Epithelial cell of esophagus (primary cell): ENCODE results near the gene IDH1.

Source experiments
- DNase-seq: peaks from one replicate; pipeline ENCODE4 v3.0.0; 2010; ENCODE audit warnings: low read depth
- H3K4me3 ChIP-seq: 2 replicates; pipeline ENCODE4 v1.5.1; 2011; ENCODE audit warnings: mild to moderate bottlenecking, low read length, control low read depth
- TF ChIP-seq, protein P1 (sequence below): IDR thresholded peaks from 2 replicates; pipeline ENCODE4 v1.5.1; 2011; ENCODE audit warnings: low read depth, mild to moderate bottlenecking, low read length, control low read depth, inconsistent platforms; ENCODE audit not compliant: insufficient read depth; ENCODE audit errors: missing control alignments

Gene IDH1

DNA sequence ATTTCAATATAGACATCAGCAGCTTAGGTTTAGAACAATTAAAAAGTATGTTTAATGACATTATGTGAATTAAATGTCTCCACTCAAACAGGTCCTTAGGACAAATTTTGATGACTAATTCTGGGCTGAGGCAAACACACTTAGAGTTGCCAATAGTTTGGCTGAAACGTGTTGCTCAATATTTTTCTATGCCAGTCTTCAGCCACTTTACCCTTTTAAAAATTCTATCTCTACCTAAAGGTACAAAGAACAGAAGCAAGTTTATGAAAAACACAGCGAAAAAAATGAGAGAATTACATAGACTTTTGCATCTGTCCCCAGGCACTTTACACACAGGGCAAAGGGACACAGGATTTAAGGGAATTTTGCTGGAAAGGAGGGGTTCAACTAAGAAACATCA lies 4.5 kb downstream of the IDH1 start:
- peak; percentile 74 for DNase-seq
- H3K4me3 ChIP-seq = no peak overlapping the region
- TF ChIP-seq, protein P1, sequence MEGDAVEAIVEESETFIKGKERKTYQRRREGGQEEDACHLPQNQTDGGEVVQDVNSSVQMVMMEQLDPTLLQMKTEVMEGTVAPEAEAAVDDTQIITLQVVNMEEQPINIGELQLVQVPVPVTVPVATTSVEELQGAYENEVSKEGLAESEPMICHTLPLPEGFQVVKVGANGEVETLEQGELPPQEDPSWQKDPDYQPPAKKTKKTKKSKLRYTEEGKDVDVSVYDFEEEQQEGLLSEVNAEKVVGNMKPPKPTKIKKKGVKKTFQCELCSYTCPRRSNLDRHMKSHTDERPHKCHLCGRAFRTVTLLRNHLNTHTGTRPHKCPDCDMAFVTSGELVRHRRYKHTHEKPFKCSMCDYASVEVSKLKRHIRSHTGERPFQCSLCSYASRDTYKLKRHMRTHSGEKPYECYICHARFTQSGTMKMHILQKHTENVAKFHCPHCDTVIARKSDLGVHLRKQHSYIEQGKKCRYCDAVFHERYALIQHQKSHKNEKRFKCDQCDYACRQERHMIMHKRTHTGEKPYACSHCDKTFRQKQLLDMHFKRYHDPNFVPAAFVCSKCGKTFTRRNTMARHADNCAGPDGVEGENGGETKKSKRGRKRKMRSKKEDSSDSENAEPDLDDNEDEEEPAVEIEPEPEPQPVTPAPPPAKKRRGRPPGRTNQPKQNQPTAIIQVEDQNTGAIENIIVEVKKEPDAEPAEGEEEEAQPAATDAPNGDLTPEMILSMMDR = no peak

DNA sequence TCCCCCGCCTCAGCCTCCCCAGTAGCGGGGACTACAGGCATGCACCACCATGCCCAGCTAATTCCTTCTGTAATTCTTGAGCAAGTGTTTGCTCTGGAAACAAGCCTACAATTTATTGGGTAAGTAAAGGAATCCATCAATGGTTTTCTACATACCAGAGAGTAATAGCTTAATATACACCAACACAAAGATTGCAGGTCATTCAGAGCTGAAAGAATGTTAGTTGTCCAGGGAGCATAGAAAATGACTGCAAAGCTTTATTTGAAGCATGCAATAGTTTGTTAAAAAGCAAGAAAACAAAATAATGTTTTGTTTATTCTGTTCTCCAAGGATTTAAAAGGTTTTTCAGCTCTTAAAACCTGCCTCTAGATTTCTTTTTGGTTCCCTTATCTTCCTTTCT lies 5.6 kb downstream of the IDH1 start:
- TF ChIP-seq, protein P1 = no peak
- DNase-seq = no peak
- no peak overlapping the region for H3K4me3 ChIP-seq

DNA sequence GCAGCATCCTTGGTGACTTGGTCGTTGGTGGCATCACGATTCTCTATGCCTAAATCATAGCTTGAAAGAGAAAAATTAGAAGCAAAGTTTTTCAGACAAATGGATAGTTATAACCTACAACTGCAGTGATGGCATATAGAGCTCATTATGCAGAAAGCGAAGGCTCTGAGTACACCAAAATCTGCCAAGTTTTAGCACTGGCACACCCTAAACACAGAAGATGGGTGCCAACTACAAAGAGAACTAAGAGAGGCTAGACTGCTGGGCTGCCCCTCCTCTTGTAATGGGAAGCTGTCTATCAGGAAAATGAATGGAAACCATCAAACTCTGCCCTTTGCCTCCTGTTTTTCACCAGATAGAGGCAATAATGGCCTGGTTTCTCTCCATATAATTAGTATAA lies 6.3 kb downstream of the IDH1 start:
- TF ChIP-seq, protein P1 = no peak
- H3K4me3 ChIP-seq = no peak overlapping the region
- DNase-seq = no peak

DNA sequence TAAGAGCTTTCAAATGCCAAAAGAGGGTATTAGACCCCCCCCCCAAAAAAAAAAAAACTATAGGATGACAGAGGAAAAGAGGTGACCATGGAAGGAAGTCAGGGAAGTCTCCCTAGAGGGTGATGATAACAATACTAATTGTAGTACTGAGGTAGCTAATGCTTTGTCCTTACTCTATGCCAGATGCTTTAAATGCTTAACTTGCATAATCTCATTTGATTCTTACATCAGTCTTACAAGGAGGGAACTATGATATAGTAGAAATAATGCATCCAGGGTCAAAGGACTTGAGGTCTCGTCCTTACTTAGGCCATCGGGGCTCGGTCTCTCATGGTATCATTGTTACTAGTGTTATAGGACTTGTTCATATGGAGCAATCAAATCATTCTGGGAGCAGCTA lies 9.1 kb downstream of the IDH1 start:
- no peak overlapping the region for H3K4me3 ChIP-seq
- TF ChIP-seq, protein P1 = no peak
- no peak for DNase-seq

DNA sequence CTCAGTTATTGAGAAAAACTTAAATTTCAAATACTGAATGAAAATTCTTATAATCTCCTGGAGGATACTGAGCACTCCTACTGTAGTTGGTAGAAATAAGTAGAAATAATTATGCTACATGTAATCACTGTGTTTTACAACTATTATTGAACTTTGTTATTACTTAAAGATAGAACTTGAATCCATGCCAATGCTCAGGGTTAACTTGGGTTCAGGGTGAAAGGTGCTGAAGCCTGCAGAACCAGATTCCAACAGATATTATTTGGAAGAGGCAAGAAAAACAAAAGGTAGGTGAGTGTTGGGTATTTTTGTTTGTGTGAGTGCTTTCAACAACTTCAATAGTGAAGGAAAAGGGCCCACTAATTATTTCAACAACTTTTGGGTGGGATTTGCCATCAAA lies 10.4 kb downstream of the IDH1 start:
- no peak for DNase-seq

DNA sequence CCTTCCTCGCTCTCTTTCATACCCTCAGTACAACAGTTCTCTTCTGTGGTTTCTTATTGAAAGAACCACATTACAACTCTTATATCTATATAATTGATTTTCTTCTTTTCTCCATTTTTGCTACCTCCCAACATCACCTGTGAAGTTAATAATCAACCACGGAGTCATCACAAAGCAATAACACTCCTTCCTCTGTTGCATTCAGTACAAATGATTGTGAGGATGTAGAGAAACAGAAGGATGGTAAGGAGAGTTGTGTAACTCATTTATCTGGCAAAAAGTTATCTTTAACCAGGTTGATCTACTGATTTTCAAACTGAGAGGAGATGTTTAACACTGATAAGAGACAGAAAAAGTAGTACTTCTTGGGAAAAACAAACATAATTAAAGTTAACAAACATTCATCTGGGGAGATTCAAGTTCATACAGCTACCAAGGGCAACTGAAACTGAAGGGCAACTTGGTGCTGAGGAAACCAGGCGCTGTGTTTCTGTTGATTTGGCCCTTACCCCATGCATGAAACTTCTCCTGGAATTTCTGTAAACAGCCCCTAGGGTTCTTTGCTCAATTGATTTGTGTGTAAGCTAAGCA lies 14.2 kb downstream of the IDH1 start:
- TF ChIP-seq, protein P1 = no peak
- no peak overlapping the region for H3K4me3 ChIP-seq
- no peak for DNase-seq

More for the DNA sequence above, 10.4 kb downstream of the IDH1 start:
- TF ChIP-seq, protein P1 = no peak
- no peak overlapping the region for H3K4me3 ChIP-seq

DNA sequence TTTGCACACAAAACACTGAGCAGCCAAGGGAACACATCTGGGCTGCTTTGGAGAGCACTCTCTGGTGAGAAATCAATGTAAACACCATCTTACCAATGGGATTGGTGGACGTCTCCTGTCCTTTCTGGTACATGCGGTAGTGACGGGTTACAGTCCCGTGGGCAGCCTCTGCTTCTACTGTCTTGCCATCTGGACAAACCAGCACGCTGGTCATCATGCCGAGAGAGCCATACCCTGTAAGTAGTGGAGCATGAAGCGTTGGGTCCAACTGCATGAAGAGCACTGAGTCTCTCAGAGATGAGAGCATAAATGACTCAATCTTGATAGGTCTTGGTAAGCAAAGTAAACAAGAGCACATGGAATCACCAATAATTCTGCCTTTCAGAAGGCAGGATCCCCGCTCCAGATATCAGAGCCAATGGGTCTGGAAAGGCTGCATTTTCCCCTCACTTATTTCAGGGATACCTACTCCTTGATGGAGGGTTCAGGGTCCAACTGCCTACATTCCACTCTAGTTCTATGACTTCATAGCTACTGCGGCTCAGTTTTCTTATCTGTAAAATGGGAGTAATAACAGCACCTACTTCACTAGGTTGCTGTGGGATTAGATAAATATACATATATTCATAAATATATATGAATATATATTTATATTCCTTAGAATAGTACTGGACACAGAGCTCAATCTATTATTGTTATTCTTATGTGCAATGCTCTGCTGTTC lies 14.9 kb downstream of the IDH1 start:
- DNase-seq = no peak
- TF ChIP-seq, protein P1 = no peak
- no peak overlapping the region for H3K4me3 ChIP-seq
